ENCODE data around the gene EN1.

DNA sequence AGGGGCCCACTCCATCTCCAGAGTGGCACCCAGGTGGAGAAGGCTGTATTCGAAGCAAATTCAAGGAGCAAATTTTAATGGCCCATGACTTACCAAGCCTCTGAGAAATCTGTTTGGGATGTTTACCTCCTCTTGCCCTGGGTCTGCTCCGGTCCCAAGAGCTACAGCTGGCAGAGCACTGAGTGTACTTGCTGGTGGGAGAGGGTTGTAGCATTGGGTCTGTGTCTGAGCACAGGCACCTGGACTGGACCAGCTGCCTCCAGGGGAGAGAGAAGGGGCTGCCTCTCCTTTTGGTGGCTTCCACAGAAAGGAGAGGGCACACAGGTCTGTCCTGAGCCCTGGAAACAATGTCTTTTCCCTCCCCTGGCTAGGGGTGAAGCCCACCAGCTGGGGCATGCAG, 9.8 kb downstream of the EN1 start:
- TF ChIP-seq, protein P1, sequence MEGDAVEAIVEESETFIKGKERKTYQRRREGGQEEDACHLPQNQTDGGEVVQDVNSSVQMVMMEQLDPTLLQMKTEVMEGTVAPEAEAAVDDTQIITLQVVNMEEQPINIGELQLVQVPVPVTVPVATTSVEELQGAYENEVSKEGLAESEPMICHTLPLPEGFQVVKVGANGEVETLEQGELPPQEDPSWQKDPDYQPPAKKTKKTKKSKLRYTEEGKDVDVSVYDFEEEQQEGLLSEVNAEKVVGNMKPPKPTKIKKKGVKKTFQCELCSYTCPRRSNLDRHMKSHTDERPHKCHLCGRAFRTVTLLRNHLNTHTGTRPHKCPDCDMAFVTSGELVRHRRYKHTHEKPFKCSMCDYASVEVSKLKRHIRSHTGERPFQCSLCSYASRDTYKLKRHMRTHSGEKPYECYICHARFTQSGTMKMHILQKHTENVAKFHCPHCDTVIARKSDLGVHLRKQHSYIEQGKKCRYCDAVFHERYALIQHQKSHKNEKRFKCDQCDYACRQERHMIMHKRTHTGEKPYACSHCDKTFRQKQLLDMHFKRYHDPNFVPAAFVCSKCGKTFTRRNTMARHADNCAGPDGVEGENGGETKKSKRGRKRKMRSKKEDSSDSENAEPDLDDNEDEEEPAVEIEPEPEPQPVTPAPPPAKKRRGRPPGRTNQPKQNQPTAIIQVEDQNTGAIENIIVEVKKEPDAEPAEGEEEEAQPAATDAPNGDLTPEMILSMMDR (conservative IDR thresholded peaks at IDR 0.05 in 1 of 2, IDR thresholded peaks at IDR 0.05 in 1 of 2; ENCODE audit: extremely low read depth in 1 of 2, insufficient read depth in 1 of 2, low read depth in 1 of 2, low read length in 2 of 2), result no peak
- TF ChIP-seq EZH2 (IDR thresholded peaks at IDR 0.05; ENCODE audit: borderline replicate concordance, low read length), result no peak
